Suprapubic skin (tissue), 4 donors: Measurements from ENCODE around the gene ERVFRD-1. TPM values are rescaled to one million over a fixed set of nuclear protein-coding genes. Genes with fewer than 3 reads are reported as not detected.

Experiments used
- DNase-seq, 2 donors: peaks; one replicate each; pipeline ENCODE4 v3.0.0-alpha.2; 2019; ENCODE audit warnings: low spot score in 2 of 2
- H3K27ac ChIP-seq: fragments of 200-600 bp; sonication (generic); one replicate; pipeline ENCODE4 v1.5.1; 2019
- H3K27me3 ChIP-seq: fragments of 200-600 bp; sonication (generic); one replicate; pipeline ENCODE4 v1.5.1; 2019
- H3K36me3 ChIP-seq: fragments of 200-600 bp; sonication (generic); one replicate; pipeline ENCODE4 v1.5.1; 2019
- H3K4me1 ChIP-seq: fragments of 200-600 bp; sonication (generic); one replicate; pipeline ENCODE4 v1.5.1; 2019
- H3K4me3 ChIP-seq: fragments of 200-600 bp; sonication (generic); one replicate; pipeline ENCODE4 v1.5.1; 2019; ENCODE audit warnings: mild to moderate bottlenecking
- H3K9me3 ChIP-seq: fragments of 200-600 bp; sonication (generic); one replicate; pipeline ENCODE4 v1.5.1; 2019
- CTCF ChIP-seq, 2 donors: fragments of 200-600 bp in 1 of 2; fragments of 450-650 bp in 1 of 2; sonication (generic) in 1 of 2; IDR thresholded peaks; one replicate each; pipeline ENCODE4 v1.5.1; 2016 to 2019; ENCODE audit warnings: antibody characterized with exemption in 2 of 2, mild to moderate bottlenecking in 1 of 2, moderate library complexity in 1 of 2
- EP300 ChIP-seq: sonication (generic); formaldehyde crosslinking; IDR thresholded peaks from one replicate; pipeline ENCODE4 v1.6.1; 2017; ENCODE audit warnings: antibody characterized with exemption
- POLR2A ChIP-seq, 2 donors: fragments of 450-650 bp; IDR thresholded peaks; one replicate each; pipeline ENCODE4 v1.6.1; 2017; ENCODE audit warnings: antibody characterized with exemption in 2 of 2, mild to moderate bottlenecking in 2 of 2, moderate library complexity in 2 of 2
- POLR2AphosphoS5 ChIP-seq, 3 donors: sonication (generic); formaldehyde crosslinking; IDR thresholded peaks; one replicate each; pipeline ENCODE4 v1.6.1; 2017; ENCODE audit warnings: antibody characterized with exemption in 3 of 3
- WGBS: methylation state at CpG from one replicate; pipeline ENCODE4 v1.1.5; 2018; 5-methylcytosine and 5-hydroxymethylcytosine counted together
- total RNA-seq, 4 donors: library from RNA; depleted of rRNA; stranded (reverse); fragments of >200 nt; gene quantifications; one replicate each; pipeline ENCODE4 v1.1.0, GENCODE V29; 2016

ERVFRD-1 gene
- total RNA-seq = not detected

GRCh38 chr6:11110921-11111768 is at the start of gene ERVFRD-1:
Gene ERVFRD-1, minus strand, starts transcription at chr6:11111725. Its CDS starts 6,415 bp downstream, at chr6:11105310.
- Histone ChIP-seq H3K9me3 (no peaks in the 10 kb centered on the region), H3K36me3 (no peaks in the 10 kb centered on the region), H3K4me3 (no peak within 1 kb of the TSS), H3K4me1 (peaks cover 5% of the 10 kb centered on the region), H3K27ac (no peak within 1 kb of the TSS), H3K27me3 (no peaks in the 10 kb centered on the region)
- DNase-seq = no peak
- WGBS = 90% methylated on average over 16 of the region's 16 CpGs
- TF ChIP-seq POLR2AphosphoS5 (IDR thresholded peaks at IDR 0.05) (no peak), EP300 (no peak), CTCF (IDR thresholded peaks at IDR 0.05) (no peak), POLR2A (IDR thresholded peaks at IDR 0.05) (no peak)

GRCh38 chr6:11160199-11160598 is 48.7 kb upstream of the ERVFRD-1 start:
- no peak for DNase-seq
- Histone ChIP-seq H3K4me1 (no peaks in the 10 kb centered on the region), H3K9me3 (no peaks in the 10 kb centered on the region), H3K4me3 (no peak overlapping the region), H3K36me3 (no peaks in the 10 kb centered on the region), H3K27ac (no peak overlapping the region), H3K27me3 (no peaks in the 10 kb centered on the region)
- 65% methylated on average over 1 of the region's 1 CpG for WGBS
- TF ChIP-seq CTCF (IDR thresholded peaks at IDR 0.05) (no peak), EP300 (no peak), POLR2AphosphoS5 (IDR thresholded peaks at IDR 0.05) (no peak), POLR2A (IDR thresholded peaks at IDR 0.05) (no peak)

- Histone ChIP-seq H3K4me1 (no peaks in the 10 kb centered on the region), H3K4me3 (no peak overlapping the region), H3K36me3 (no peaks in the 10 kb centered on the region), H3K27ac (no peak overlapping the region), H3K27me3 (no peaks in the 10 kb centered on the region), H3K9me3 (no peaks in the 10 kb centered on the region)
- TF ChIP-seq CTCF (IDR thresholded peaks at IDR 0.05) = no peak
- no peak for TF ChIP-seq POLR2A (IDR thresholded peaks at IDR 0.05)
- TF ChIP-seq EP300 = no peak
- no peak for TF ChIP-seq POLR2AphosphoS5 (IDR thresholded peaks at IDR 0.05)
- DNase-seq = no peak
Observed at GRCh38 chr6:11155589-11155988, 44.1 kb upstream of the ERVFRD-1 start.

GRCh38 chr6:11153447-11153846 is 41.9 kb upstream of the ERVFRD-1 start:
- Histone ChIP-seq H3K36me3 (no peaks in the 10 kb centered on the region), H3K4me1 (no peaks in the 10 kb centered on the region), H3K9me3 (no peaks in the 10 kb centered on the region), H3K4me3 (no peak overlapping the region), H3K27me3 (no peaks in the 10 kb centered on the region), H3K27ac (no peak overlapping the region)
- DNase-seq = no peak
- no peak for TF ChIP-seq POLR2A (IDR thresholded peaks at IDR 0.05)
- no peak for TF ChIP-seq POLR2AphosphoS5 (IDR thresholded peaks at IDR 0.05)
- no peak for TF ChIP-seq EP300
- TF ChIP-seq CTCF (IDR thresholded peaks at IDR 0.05) = no peak
- 97% methylated on average over 6 of the region's 6 CpGs for WGBS

- no peaks in the 10 kb centered on the region for H3K36me3 ChIP-seq
- H3K27ac ChIP-seq = no peak overlapping the region
- no peaks in the 10 kb centered on the region for H3K4me1 ChIP-seq
- TF ChIP-seq POLR2AphosphoS5 (IDR thresholded peaks at IDR 0.05) (no peak), POLR2A (IDR thresholded peaks at IDR 0.05) (no peak), CTCF (IDR thresholded peaks at IDR 0.05) (no peak), EP300 (no peak)
- H3K27me3 ChIP-seq = no peaks in the 10 kb centered on the region
- H3K9me3 ChIP-seq = no peaks in the 10 kb centered on the region
- DNase-seq = no peak
- H3K4me3 ChIP-seq = no peak overlapping the region
Observed at GRCh38 chr6:11152581-11152980, 41.1 kb upstream of the ERVFRD-1 start.
